ENCODE results near the gene CCDC88B. TPM values are rescaled to one million over a fixed set of nuclear protein-coding genes. Genes with fewer than 3 reads are reported as not detected.
A peak's percentile ranks its signal among the peaks of the same experiment; 100 is the strongest.

CCDC88B gene
- total RNA-seq, 2 experiments from 2014 or later, result 103 to 127 TPM

DNA sequence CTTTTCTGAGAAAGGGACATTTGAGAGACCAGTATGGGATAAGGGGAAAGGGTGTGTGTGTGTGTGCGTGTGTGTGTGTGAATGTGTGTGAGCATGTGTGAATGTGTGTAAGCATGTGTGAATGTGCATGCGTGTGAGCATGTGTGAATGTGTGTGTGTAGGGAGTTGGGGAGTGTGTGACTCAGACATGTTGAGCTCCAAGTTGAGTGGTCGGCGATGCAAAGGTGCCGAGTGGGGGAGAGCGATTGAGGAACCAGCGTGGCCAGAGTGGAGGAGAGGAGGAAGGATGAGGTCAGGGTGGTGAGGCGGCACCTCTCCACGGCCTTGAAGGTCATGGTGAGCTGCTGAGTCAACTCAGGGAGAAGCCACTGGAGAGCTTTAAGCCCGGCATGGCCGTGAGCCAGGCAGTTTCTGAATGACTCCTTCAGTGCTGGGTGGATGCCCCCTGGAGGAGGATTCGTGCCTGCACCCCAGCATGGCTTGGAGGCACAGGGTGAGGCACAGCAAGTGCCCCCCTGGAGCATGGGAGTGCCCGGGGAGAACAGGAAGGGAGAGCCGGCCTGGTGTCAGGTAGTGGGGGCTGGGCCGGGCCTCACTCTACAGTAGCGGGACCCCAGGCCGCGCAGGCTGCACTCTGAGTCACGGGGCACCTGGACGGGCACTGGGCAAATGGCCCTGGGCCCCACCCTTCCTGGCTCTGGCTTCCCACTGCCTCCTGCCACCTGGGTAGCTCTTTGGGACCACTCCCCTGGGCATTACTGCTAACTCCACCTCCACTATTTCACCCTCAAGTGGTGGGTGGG lies 8.2 kb upstream of the CCDC88B start:
- POLR2A ChIA-PET, result interaction anchor here (0.8 to 1.5 kb wide), 2 partner anchors 8 to 14 kb away, joined by 4 to 12 read pairs; partner anchors contain the start of genes CCDC88B, PRDX5 and TRMT112
- peaks cover 26% of the 10 kb centered on the region for H3K4me1 Mint-ChIP-seq
- no peaks in the 10 kb centered on the region for H3K9me3 Mint-ChIP-seq
- peak overlapping the region; percentile 78 for H3K27ac Mint-ChIP-seq
- DNase-seq, result peak; percentile 76
- H3K27me3 Mint-ChIP-seq, result no peaks in the 10 kb centered on the region
- no peak overlapping the region for H3K4me3 Mint-ChIP-seq
- CTCF ChIA-PET, result interaction anchor here (0.5 to 4.4 kb wide), 36 partner anchors 8 to 331 kb away, joined by 3 to 54 read pairs (median 4); partner anchors contain the start of genes BAD, CCDC88B, ESRRA and FERMT3
- H3K36me3 Mint-ChIP-seq (ENCODE audit: low read depth), result peaks cover 3% of the 10 kb centered on the region

DNA sequence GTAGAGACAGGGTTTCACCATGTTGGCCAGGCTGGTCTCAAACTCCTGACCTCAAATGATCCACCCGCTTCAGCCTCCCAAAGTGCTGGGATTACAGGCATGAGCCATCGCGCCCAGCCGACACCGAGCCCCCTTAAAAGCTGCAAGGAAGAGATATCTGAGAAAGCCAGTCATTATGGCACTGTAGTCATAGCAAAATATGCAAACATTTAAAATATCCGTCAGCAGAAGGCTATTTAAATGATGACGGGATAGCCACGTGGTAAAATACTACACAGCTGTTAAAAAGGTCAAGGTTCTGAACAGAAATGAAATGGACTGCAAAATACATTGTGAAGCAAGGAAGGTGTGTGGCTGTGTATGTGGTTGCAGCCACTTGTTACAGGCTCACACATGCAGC lies 6.4 kb upstream of the CCDC88B start:
- no peak for DNase-seq
- H3K4me3 Mint-ChIP-seq, result no peak overlapping the region
- peaks cover 14% of the 10 kb centered on the region for H3K36me3 Mint-ChIP-seq (ENCODE audit: low read depth)
- CTCF ChIA-PET, result interaction anchor here (2.5 to 4.4 kb wide), 3 partner anchors 9 to 23 kb away, joined by 10 to 54 read pairs (median 29); partner anchors contain the start of genes PRDX5 and TRMT112
- H3K4me1 Mint-ChIP-seq, result peaks cover 40% of the 10 kb centered on the region
- no peak overlapping the region for H3K27ac Mint-ChIP-seq
- H3K9me3 Mint-ChIP-seq, result no peaks in the 10 kb centered on the region
- H3K27me3 Mint-ChIP-seq, result no peaks in the 10 kb centered on the region
- POLR2A ChIA-PET, result no interaction called here

DNA sequence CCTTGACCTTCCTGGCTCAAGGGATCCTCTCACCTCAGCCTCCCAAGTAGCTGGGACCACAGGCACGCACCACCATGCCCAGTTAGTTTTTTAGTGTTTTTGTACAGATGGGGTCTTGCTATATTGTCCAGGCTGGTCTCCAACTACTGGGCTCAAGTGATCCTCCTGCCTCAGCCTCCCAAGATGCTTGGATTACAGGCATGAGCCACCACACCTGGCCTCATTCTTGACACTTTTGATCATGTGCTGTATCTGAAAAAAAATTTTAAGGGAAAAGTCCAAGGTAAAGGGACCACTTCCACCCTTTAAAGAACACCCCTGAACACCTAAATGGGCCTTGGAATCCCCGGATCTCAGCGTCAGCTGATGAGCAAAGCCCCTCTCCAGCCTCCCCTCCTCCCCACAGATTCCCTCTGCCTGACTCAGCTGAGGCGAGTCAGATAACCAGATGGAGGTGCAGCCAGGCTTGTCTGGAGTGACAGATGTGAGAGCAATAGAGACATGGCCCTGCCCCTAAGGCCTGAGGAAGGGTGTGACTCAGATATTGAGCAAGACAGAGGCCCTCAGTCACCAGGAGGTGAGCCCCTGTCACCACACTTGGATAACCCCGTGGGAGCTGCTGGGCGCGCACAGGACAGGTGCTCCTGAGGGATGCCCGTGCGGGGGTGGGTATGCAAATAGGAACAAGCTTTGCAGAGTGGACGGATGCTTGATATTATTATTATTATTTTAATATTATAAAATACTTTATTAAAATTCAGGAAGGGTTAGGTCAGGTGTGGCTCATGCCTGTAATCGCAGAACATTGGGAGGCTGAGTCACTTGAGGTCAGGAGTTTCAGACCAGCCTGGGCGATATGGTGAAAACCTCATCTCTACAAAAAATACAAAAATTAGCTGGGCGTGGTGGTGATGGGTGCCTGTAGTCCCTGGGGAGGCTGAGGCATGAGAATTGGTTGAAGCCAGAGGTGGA lies 5.0 kb upstream of the CCDC88B start:
- POLR2A ChIA-PET, result no interaction called here
- DNase-seq, result no peak
- H3K4me1 Mint-ChIP-seq, result peaks cover 51% of the 10 kb centered on the region
- H3K27me3 Mint-ChIP-seq, result no peaks in the 10 kb centered on the region
- H3K27ac Mint-ChIP-seq, result no peak overlapping the region
- no peak overlapping the region for H3K4me3 Mint-ChIP-seq
- peaks cover 16% of the 10 kb centered on the region for H3K36me3 Mint-ChIP-seq (ENCODE audit: low read depth)
- no peaks in the 10 kb centered on the region for H3K9me3 Mint-ChIP-seq
- CTCF ChIA-PET, result no interaction called here

GRCh38 chr11:64337538-64338249 lies 2.3 kb upstream of the CCDC88B start:
- H3K4me1 Mint-ChIP-seq, result peaks cover 49% of the 10 kb centered on the region
- no peaks in the 10 kb centered on the region for H3K27me3 Mint-ChIP-seq
- ChIA-PET CTCF (interaction anchor here (0.7 to 0.9 kb wide), 2 partner anchors 12 to 53 kb away, joined by 3 read pairs; partner anchors contain the start of gene BAD), POLR2A (no interaction called here)
- DNase-seq, result no peak
- peak overlapping the region; percentile 16 for H3K4me3 Mint-ChIP-seq
- H3K36me3 Mint-ChIP-seq (ENCODE audit: low read depth), result peaks cover 26% of the 10 kb centered on the region
- no peaks in the 10 kb centered on the region for H3K9me3 Mint-ChIP-seq
- H3K27ac Mint-ChIP-seq, result no peak overlapping the region

GRCh38 chr11:64338716-64339115 lies 1.3 kb upstream of the CCDC88B start:
- peak overlapping the region; percentile 92 for H3K27ac Mint-ChIP-seq
- POLR2A ChIA-PET, result no interaction called here
- CTCF ChIA-PET, result interaction anchor here (0.7 to 0.8 kb wide), 2 partner anchors 21 to 54 kb away, joined by 3 read pairs; partner anchors contain the start of genes BAD, PRDX5 and TRMT112

DNA sequence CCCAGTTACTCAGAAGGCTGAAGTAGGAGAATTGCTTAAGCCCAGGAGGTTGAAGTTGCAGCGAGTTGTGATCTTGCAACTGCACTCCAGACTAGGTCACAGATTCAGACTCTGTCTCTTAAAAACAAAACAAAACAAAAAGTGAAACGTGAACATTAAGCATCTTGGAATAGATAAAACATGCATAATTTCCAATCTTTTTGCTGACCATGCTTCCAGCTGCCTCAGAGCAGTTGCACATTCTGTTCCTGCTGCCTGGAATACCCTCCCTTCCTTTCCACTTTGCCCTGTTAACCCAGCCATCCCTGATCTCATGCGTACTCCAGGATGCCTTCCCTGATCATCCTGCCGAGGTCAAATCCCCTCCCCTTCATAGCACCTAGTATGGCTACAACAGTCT lies 718 bp upstream of the CCDC88B start:
- peaks cover 49% of the 10 kb centered on the region for H3K4me1 Mint-ChIP-seq

More at GRCh38 chr11:64338716-64339115, 1.3 kb upstream of the CCDC88B start:
- DNase-seq, result no peak
- H3K4me1 Mint-ChIP-seq, result peaks cover 49% of the 10 kb centered on the region
- peak overlapping the region; percentile 84 for H3K4me3 Mint-ChIP-seq
- H3K36me3 Mint-ChIP-seq (ENCODE audit: low read depth), result peaks cover 24% of the 10 kb centered on the region
- H3K9me3 Mint-ChIP-seq, result no peaks in the 10 kb centered on the region
- no peaks in the 10 kb centered on the region for H3K27me3 Mint-ChIP-seq

GRCh38 chr11:64340671-64341335 lies 799 bp downstream of the CCDC88B start:
- Mint-ChIP-seq H3K9me3 (no peaks in the 10 kb centered on the region), H3K36me3 (ENCODE audit: low read depth) (peaks cover 27% of the 10 kb centered on the region), H3K27ac (peak overlapping the region; percentile 92), H3K27me3 (no peaks in the 10 kb centered on the region), H3K4me1 (peaks cover 48% of the 10 kb centered on the region), H3K4me3 (peak overlapping the region; percentile 84)
- DNase-seq, result peak; percentile 76
- CTCF ChIA-PET, result interaction anchor here (0.5 to 3.5 kb wide), 7 partner anchors 9 to 555 kb away, joined by 5 to 29 read pairs (median 11); partner anchors contain the start of genes ESRRA, PRDX5, RPS6KA4 and TRMT112
- POLR2A ChIA-PET, result no interaction called here

More for the DNA sequence above, 718 bp upstream of the CCDC88B start:
- Mint-ChIP-seq H3K4me3 (peak overlapping the region; percentile 84), H3K36me3 (ENCODE audit: low read depth) (peaks cover 23% of the 10 kb centered on the region), H3K27ac (peak overlapping the region; percentile 92), H3K27me3 (no peaks in the 10 kb centered on the region), H3K9me3 (no peaks in the 10 kb centered on the region)
- DNase-seq, result no peak
- POLR2A ChIA-PET, result no interaction called here
- CTCF ChIA-PET, result interaction anchor here (0.7 to 1.1 kb wide), 2 partner anchors 8 to 18 kb away, joined by 3 to 5 read pairs; no protein-coding TSS in a partner anchor

DNA sequence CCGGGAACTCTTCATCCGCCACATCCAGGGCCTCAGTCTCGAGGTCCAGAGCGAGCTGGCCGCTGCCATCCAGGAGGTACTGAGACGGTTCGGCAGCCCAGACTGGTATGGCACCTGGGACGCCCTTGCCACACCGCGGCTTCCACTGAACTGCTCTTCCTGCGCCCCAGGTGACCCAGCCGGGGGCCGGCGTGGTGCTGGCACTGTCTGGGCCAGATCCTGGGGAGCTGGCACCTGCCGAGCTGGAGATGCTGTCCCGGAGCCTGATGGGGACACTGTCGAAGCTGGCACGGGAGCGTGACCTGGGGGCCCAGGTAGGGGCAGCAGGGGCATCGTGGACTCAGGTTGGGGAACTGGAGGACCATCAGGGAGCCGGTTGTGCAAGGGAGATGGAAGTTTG lies 1.4 kb downstream of the CCDC88B start:
- ChIA-PET POLR2A (no interaction called here), CTCF (interaction anchor here (0.5 to 3.5 kb wide), 11 partner anchors 9 to 556 kb away, joined by 3 to 29 read pairs (median 10); partner anchors contain the start of genes ESRRA, PRDX5, RPS6KA4 and TRMT112)
- Mint-ChIP-seq H3K9me3 (no peaks in the 10 kb centered on the region), H3K4me1 (peaks cover 53% of the 10 kb centered on the region), H3K27ac (no peak overlapping the region), H3K4me3 (peak overlapping the region; percentile 84), H3K27me3 (no peaks in the 10 kb centered on the region), H3K36me3 (ENCODE audit: low read depth) (peaks cover 27% of the 10 kb centered on the region)
- no peak for DNase-seq

GRCh38 chr11:64341851-64342791 lies 2.1 kb downstream of the CCDC88B start:
- Mint-ChIP-seq H3K4me3 (peak overlapping the region; percentile 84), H3K27me3 (no peaks in the 10 kb centered on the region), H3K36me3 (ENCODE audit: low read depth) (peaks cover 27% of the 10 kb centered on the region), H3K4me1 (peaks cover 53% of the 10 kb centered on the region), H3K9me3 (no peaks in the 10 kb centered on the region), H3K27ac (no peak overlapping the region)
- DNase-seq, result peak; percentile 93
- CTCF ChIA-PET, result interaction anchor here (0.7 to 3.5 kb wide), 13 partner anchors 9 to 401 kb away, joined by 3 to 29 read pairs (median 7); partner anchors contain the start of genes ESRRA, PRDX5, RPS6KA4 and TRMT112
- POLR2A ChIA-PET, result no interaction called here

DNA sequence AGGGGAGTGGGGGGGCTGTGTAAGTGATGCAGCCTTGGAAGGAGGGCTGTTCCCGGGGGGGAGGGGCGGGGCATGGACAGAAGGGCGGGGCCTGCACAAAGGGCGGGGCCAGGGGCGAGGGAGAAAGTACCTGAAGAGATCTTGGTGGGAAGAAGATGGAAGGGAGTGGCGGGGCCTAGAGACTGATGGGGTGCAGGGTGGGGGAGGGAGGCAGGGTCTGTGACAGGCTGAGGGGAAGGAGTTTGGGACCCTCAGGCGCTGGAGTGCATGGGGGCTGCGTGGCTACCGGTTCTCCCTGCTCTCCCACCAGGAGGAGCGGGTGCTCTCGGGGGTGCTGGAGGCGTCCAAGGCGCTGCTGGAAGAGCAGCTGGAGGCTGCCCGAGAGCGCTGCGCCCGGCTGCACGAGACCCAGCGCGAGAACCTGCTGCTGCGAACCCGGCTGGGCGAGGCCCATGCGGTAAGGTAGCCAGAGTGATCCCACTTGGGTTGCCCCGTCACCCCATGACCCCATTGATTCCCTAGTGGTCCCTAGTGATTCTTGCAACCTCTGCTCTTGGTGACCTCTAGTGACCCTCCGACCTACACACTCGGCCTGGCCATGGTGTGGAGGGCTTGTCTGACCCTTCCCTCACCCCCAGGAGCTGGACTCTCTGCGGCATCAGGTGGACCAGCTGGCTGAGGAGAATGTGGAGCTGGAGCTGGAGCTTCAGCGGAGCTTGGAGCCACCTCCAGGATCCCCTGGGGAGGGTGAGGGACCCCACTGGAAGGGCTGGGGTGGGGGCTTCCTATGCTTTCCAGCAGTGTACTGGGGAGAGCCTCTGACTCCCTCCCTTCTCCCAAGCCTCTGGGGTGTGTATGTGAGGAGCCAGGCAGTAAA lies 3.1 kb downstream of the CCDC88B start:
- Mint-ChIP-seq H3K4me3 (peak overlapping the region; percentile 44), H3K4me1 (peaks cover 43% of the 10 kb centered on the region)
- POLR2A ChIA-PET, result no interaction called here

More for the DNA sequence above, 3.1 kb downstream of the CCDC88B start:
- no peaks in the 10 kb centered on the region for H3K27me3 Mint-ChIP-seq
- peaks cover 21% of the 10 kb centered on the region for H3K36me3 Mint-ChIP-seq (ENCODE audit: low read depth)
- H3K27ac Mint-ChIP-seq, result no peak overlapping the region
- DNase-seq, result no peak
- CTCF ChIA-PET, result interaction anchor here (0.7 to 3.5 kb wide), 12 partner anchors 8 to 400 kb away, joined by 3 to 29 read pairs (median 8); partner anchors contain the start of genes ESRRA, PRDX5, RPS6KA4 and TRMT112
- no peaks in the 10 kb centered on the region for H3K9me3 Mint-ChIP-seq

All from activated CD4-positive, alpha-beta T cell treated with anti-CD3 and anti-CD28 coated beads, Interleukin-2, amount 10 ng/mL, durations not matched to agents 7 days and 5 days (primary cell).